SH-SY5Y (cell line): Measurements from ENCODE around the gene RNF141.

Experiments
- GATA2 ChIP-seq: IDR thresholded peaks from 2 replicates; pipeline ENCODE4 v1.6.1; 2011; ENCODE audit warnings: mild to moderate bottlenecking, low read depth, low read length
- GATA3 ChIP-seq: IDR thresholded peaks from 2 replicates; pipeline ENCODE4 v1.6.1; 2011; ENCODE audit warnings: low read depth, mild to moderate bottlenecking, low read length, moderate library complexity

GRCh38 chr11:10503777-10504480, 37.1 kb downstream of the RNF141 start:
- no peak for TF ChIP-seq GATA2
- no peak for TF ChIP-seq GATA3
